Measurements from ENCODE around the gene TXNDC16. TPM values are rescaled to one million over a fixed set of nuclear protein-coding genes. Genes with fewer than 3 reads are reported as not detected.

Gene TXNDC16
- polyA plus RNA-seq, 2 of the 4 experiments (the other 2 are of a cell fraction): 1.4 to 3.0 TPM

GRCh38 chr14:52550661-52551060 lies 1.6 kb downstream of the TXNDC16 start:
- no peak overlapping the region for H3K4me2 ChIP-seq
- DNase-seq (ENCODE audit: low read depth in 1 of 2, low spot score in 1 of 2): no peak
- TF ChIP-seq EHMT2 (IDR thresholded peaks at IDR 0.05; ENCODE audit: low read depth): no peak
- TF ChIP-seq RARB (CRISPR knock-in tag; IDR thresholded peaks at IDR 0.05): no peak
- no peak for TF ChIP-seq TP53 (CRISPR knock-in tag; IDR thresholded peaks at IDR 0.05)
- TF ChIP-seq POLR2AphosphoS2 (conservative IDR thresholded peaks at IDR 0.05; ENCODE audit: low read length): no peak
- TF ChIP-seq SREBF2 (IDR thresholded peaks at IDR 0.05): no peak
- no peak for TF ChIP-seq NR3C1 (IDR thresholded peaks at IDR 0.05)
- no peak for TF ChIP-seq USF2 (IDR thresholded peaks at IDR 0.05)
- TF ChIP-seq, protein P1, sequence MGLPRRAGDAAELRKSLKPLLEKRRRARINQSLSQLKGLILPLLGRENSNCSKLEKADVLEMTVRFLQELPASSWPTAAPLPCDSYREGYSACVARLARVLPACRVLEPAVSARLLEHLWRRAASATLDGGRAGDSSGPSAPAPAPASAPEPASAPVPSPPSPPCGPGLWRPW (IDR thresholded peaks at IDR 0.05): no peak
- TF ChIP-seq, protein P2, sequence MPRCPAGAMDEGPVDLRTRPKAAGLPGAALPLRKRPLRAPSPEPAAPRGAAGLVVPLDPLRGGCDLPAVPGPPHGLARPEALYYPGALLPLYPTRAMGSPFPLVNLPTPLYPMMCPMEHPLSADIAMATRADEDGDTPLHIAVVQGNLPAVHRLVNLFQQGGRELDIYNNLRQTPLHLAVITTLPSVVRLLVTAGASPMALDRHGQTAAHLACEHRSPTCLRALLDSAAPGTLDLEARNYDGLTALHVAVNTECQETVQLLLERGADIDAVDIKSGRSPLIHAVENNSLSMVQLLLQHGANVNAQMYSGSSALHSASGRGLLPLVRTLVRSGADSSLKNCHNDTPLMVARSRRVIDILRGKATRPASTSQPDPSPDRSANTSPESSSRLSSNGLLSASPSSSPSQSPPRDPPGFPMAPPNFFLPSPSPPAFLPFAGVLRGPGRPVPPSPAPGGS (IDR thresholded peaks at IDR 0.05): no peak
- no peak for TF ChIP-seq RAD21 (conservative IDR thresholded peaks at IDR 0.05 in 1 of 2, IDR thresholded peaks at IDR 0.05 in 1 of 2)
- no peak for TF ChIP-seq EP300 (IDR thresholded peaks at IDR 0.05)
- no peak for TF ChIP-seq PBX3 (IDR thresholded peaks at IDR 0.05)
- TF ChIP-seq KDM1A (IDR thresholded peaks at IDR 0.05; ENCODE audit: low read depth): no peak
- TF ChIP-seq HEYL (CRISPR knock-in tag; IDR thresholded peaks at IDR 0.05): no peak
- H3K27ac ChIP-seq: no peak overlapping the region
- CTCF ChIA-PET: interaction anchor here (2.2 kb wide), 1 partner anchor 16 kb away, joined by 8 read pairs; no protein-coding TSS in a partner anchor
- H3K9me3 ChIP-seq: no peaks in the 10 kb centered on the region
- FAIRE-seq: no peak
- ATAC-seq: no peak
- WGBS (ENCODE audit: missing lambda C conversion rate): 85% methylated on average over 3 of the region's 3 CpGs
- POLR2A ChIA-PET: interaction anchor here (0.6 kb wide), 1 partner anchor 8 kb away, joined by 3 read pairs; no protein-coding TSS in a partner anchor
- peaks cover 5% of the 10 kb centered on the region; the same call in 2 of the 3 replicates for H3K4me1 ChIP-seq
- H3K4me3 ChIP-seq: no peak overlapping the region

GRCh38 chr14:52547526-52547925 lies 4.8 kb downstream of the TXNDC16 start:
- POLR2A ChIA-PET: no interaction called here
- 79% methylated on average over 3 of the region's 3 CpGs for WGBS (ENCODE audit: missing lambda C conversion rate)
- Histone ChIP-seq H3K4me1 (no peaks in the 10 kb centered on the region), H3K4me3 (no peak overlapping the region), H3K4me2 (no peak overlapping the region), H3K9me3 (no peaks in the 10 kb centered on the region), H3K27ac (no peak overlapping the region)
- CTCF ChIA-PET: no interaction called here
- no peak for ATAC-seq
- no peak for FAIRE-seq
- DNase-seq (ENCODE audit: low read depth in 1 of 2, low spot score in 1 of 2): no peak
- TF ChIP-seq JUN (IDR thresholded peaks at IDR 0.05) (no peak), CHD2 (IDR thresholded peaks at IDR 0.05; ENCODE audit: low read length, partially characterized antibody) (no peak), USF2 (IDR thresholded peaks at IDR 0.05) (no peak), PHF8 (IDR thresholded peaks at IDR 0.05; ENCODE audit: borderline replicate concordance, low read depth) (no peak), MAFK (IDR thresholded peaks at IDR 0.05; ENCODE audit: partially characterized antibody) (no peak), CBX2 (IDR thresholded peaks at IDR 0.05; ENCODE audit: borderline replicate concordance, low read depth) (no peak), HOXA7 (CRISPR knock-in tag; IDR thresholded peaks at IDR 0.05) (no peak), EP300 (IDR thresholded peaks at IDR 0.05) (no peak), RFX5 (IDR thresholded peaks at IDR 0.05) (no peak), ZSCAN20 (CRISPR knock-in tag; IDR thresholded peaks at IDR 0.05) (no peak), GATA3 (IDR thresholded peaks at IDR 0.05; ENCODE audit: borderline replicate concordance) (no peak), RAD21 (conservative IDR thresholded peaks at IDR 0.05 in 1 of 2, IDR thresholded peaks at IDR 0.05 in 1 of 2) (no peak), TP53 (CRISPR knock-in tag; IDR thresholded peaks at IDR 0.05) (no peak), CEBPB (IDR thresholded peaks at IDR 0.05) (no peak), NR3C1 (IDR thresholded peaks at IDR 0.05) (no peak)
- TF ChIP-seq, protein P3, sequence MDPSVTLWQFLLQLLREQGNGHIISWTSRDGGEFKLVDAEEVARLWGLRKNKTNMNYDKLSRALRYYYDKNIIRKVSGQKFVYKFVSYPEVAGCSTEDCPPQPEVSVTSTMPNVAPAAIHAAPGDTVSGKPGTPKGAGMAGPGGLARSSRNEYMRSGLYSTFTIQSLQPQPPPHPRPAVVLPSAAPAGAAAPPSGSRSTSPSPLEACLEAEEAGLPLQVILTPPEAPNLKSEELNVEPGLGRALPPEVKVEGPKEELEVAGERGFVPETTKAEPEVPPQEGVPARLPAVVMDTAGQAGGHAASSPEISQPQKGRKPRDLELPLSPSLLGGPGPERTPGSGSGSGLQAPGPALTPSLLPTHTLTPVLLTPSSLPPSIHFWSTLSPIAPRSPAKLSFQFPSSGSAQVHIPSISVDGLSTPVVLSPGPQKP (IDR thresholded peaks at IDR 0.05; ENCODE audit: low read depth, low read length): no peak

Data from A549 (cell line).